ENCODE data around the gene CACNA1H.

The CACNA1H gene

DNA sequence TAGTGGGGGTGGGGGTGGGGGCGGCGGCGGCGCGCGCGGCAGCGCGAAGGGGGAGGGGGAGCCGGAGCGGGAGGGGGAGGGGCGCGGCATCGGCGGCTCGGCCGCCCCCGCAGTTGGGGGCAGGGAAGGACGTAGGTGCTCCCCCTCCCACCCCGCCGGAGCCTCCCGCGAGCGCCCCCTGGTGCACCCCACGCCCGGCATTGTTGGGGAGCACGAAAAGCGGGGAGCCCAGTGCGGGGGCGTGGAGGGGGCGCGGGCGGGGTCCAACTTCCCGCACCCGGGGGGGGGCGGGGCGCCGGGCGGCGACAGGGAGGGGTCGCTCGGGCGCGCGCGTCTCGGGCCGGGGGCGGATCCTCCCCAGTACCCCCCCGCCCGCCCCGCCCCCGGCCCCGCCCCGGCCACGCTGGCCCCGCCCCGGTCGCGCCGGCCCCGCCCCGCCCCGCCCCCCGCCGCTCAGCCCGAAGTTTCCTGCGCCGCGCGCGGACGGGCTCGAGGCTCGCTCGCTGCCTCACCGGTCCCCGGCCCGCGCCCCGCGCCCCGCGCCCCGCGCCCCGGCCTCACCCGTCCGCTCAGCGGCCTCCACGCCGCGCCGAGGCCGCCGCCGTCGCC lies at the start of gene CACNA1H:
TSS of gene CACNA1H (plus strand) at position 456 of the 609 bp plus-strand sequence. CDS start 632 bp downstream, outside the sequence.
- TF ChIP-seq, protein P1, sequence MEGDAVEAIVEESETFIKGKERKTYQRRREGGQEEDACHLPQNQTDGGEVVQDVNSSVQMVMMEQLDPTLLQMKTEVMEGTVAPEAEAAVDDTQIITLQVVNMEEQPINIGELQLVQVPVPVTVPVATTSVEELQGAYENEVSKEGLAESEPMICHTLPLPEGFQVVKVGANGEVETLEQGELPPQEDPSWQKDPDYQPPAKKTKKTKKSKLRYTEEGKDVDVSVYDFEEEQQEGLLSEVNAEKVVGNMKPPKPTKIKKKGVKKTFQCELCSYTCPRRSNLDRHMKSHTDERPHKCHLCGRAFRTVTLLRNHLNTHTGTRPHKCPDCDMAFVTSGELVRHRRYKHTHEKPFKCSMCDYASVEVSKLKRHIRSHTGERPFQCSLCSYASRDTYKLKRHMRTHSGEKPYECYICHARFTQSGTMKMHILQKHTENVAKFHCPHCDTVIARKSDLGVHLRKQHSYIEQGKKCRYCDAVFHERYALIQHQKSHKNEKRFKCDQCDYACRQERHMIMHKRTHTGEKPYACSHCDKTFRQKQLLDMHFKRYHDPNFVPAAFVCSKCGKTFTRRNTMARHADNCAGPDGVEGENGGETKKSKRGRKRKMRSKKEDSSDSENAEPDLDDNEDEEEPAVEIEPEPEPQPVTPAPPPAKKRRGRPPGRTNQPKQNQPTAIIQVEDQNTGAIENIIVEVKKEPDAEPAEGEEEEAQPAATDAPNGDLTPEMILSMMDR (conservative IDR thresholded peaks at IDR 0.05; ENCODE audit: low read depth, low read length) = no peak
- no peak for DNase-seq (ENCODE audit: low read depth)
- no peak within 1 kb of the TSS for H3K4me3 ChIP-seq (ENCODE audit: low read length)

- TF ChIP-seq, protein P1 (conservative IDR thresholded peaks at IDR 0.05; ENCODE audit: low read depth, low read length) = no peak
- H3K4me3 ChIP-seq (ENCODE audit: low read length) = no peak overlapping the region
- no peak for DNase-seq (ENCODE audit: low read depth)
Measured at GRCh38 chr16:1103636-1103980, 49.3 kb upstream of the CACNA1H start.

DNA sequence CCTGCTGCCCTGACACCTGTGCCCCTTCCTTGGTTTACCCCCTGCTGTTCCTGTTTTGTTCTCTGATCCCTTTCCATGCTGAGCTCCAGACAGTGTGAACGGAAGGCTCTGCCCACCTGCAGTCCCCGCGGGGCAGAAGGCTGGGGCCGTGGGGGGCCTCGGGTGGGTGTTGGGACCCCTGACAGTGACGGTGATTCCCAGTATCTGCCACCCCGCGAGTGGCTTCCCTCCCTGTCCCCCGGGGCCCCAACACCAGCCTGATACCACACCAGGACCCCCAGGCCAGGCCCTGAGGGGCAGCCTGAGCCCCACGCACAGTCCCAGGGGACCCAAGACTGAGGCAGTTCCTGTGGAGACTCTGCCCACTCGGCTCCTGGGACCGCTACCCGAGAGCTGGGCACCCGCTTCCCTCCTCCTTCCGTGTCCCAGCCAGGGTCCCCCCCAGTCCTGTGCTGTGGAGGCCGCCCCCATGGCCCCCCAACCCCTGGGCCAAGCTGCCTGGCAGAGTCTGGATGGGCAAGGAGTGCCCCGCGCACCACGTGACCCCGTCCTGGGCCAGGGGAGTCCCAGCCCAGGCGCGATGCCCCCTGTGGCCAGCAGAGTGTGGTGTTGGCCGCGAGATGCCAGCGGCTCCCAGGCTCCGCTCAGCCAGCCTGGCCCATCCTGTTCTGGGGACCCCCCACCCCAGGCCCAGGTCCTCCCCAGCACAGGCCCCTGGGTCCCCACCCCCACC lies 46.9 kb upstream of the CACNA1H start:
- TF ChIP-seq, protein P1 (conservative IDR thresholded peaks at IDR 0.05; ENCODE audit: low read depth, low read length) = peak; percentile 86
- no peak for DNase-seq (ENCODE audit: low read depth)
- no peak overlapping the region for H3K4me3 ChIP-seq (ENCODE audit: low read length)

DNA sequence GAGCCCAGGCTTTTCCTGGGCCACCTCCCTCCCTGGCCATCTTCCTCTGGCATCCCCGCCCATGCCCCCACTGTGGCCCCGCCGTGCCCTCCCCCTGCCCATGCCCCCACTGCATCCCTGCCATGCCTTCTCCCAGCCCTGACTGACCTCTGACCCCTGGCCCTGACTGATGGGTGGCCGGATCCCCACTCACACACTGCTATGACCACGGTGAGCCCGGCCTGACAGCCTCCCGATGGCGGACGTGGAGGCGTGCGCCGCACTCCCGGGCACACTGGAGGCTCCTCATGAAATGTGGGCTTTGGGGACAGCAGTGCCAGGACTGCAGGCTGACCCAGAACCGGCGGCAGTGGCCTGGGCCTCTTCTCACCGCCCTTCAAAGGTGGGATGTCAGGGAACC lies 46.2 kb upstream of the CACNA1H start:
- no peak for DNase-seq (ENCODE audit: low read depth)
- TF ChIP-seq, protein P1 (conservative IDR thresholded peaks at IDR 0.05; ENCODE audit: low read depth, low read length) = no peak
- H3K4me3 ChIP-seq (ENCODE audit: low read length) = no peak overlapping the region

DNA sequence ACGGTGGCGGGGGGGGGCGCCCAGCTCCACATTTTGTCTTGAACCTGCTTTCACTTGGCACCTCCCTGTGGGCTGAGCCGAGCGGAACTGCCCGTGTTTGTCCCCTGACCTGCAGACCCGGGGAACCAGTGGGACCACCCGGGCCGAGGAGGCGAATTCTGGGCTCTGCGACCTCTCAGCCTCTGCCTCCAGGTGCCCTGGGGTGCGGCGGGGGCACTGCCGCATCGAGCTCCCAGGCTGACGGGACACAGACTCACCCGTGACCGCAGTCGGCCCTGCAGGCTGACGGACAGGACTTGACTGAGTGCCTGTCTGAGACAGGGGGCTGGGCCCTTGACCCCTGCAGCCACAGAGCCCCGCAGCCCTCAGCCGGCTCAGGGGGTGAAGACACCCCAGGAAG lies 45.8 kb upstream of the CACNA1H start:
- H3K4me3 ChIP-seq (ENCODE audit: low read length) = no peak overlapping the region
- TF ChIP-seq, protein P1 (conservative IDR thresholded peaks at IDR 0.05; ENCODE audit: low read depth, low read length) = no peak
- DNase-seq (ENCODE audit: low read depth) = no peak

GRCh38 chr16:1107731-1108130 lies 45.2 kb upstream of the CACNA1H start:
- TF ChIP-seq, protein P1 (conservative IDR thresholded peaks at IDR 0.05; ENCODE audit: low read depth, low read length) = no peak
- H3K4me3 ChIP-seq (ENCODE audit: low read length) = no peak overlapping the region
- no peak for DNase-seq (ENCODE audit: low read depth)
